GM19351 (cell line): ENCODE results near the gene SGK1.
A peak's percentile ranks its signal among the peaks of the same experiment; 100 is the strongest.

Source experiments
- ATAC-seq: cut with Tn5 transposase; IDR thresholded peaks from one replicate; pipeline ENCODE4 v1.9.1; 2021; ENCODE audit warnings: mild to moderate bottlenecking, moderate library complexity; ENCODE audit not compliant: unreplicated experiment

The SGK1 gene

DNA sequence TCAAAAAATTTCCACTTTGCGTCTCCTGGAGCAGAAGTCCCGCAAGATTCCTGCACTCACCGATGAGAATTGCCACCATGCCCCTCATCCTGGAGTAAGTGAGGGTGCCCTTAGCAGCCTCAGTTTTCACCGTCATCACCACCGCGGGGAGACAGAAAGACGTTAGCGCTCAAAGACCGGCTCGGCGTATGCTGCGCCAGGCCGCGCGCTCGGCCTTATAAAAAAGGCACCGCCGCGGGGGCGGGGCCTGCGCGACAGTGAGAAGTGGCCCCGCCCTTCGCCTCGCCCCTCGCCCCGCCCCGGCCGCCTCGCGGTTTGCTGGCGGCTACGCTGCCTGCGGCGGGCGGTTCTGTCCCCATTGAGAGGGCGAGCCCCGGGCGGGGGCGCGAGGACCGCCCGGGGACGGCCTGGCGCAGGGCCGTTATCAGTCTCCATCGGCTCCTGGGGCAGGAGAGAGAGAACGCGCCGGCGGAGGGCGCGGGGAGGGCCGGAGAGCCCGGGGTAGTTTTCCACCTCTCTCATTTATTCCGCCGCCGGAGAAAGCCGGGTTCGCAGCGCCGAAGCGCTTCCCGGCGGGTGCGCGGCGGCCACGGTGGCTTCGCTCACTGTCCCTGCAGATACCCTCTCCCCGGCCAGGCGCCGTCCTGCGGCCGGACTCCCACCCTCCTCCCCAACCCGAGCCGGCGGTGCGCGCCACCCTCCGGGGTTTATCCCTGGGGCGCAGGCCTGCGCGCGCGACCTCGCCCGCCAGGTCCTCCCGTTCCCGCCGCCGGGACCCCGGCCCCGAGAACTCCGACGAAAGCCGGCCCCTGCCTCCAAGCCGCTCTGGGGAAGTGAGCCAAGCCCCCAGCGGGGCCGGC is 143.0 kb downstream of the SGK1 start:
- peak; percentile 70 for ATAC-seq

- peak; percentile 9 for ATAC-seq
Measured at GRCh38 chr6:134173936-134174671, 143.8 kb downstream of the SGK1 start.

DNA sequence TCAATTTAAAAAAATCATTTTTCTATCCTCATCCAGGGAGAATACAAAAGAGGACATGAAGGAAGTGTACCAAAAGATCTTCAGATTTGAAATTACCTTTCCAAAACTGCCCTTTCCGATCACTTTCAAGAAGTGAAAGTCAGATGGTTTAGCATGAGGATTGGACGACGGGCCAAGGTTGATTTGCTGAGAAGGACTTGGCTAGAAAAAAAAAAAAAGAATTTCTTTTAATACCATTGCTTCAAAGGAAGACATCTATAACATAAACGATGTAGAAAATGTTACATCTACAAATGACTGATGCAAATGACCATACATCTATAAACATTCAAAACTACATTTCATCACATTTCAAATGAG is 144.6 kb downstream of the SGK1 start:
- no peak for ATAC-seq

DNA sequence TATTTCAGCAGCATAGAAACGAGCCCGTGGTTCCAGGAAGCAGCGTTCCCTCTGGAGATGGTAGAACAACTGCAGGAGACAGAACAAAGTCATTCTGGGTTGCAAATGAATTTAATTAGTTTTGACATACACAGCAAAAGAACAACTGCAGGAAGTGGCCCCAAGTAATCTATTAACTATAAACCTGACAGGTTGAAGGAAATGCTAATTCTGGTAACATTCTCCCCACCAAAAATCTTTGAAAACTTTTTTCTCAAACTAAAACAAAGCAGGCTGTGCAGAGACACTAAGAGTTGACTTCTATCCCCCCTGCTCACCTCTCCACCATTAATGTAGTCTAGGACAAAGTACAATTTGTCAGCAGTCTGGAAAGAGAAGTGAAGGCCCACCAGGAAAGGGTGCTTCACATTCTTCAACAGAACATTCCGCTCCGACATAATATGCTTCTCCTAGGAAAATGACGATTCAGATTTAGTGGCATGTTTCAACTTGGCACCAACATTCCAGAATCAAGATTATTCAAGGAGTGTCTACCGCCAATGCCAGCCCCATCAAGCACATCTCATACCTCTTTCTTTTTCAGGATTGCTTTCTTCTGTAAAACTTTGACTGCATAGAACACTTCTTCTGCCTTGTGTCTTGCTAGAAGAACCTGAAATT is 145.1 kb downstream of the SGK1 start:
- no peak for ATAC-seq

GRCh38 chr6:134172020-134172705 is 145.7 kb downstream of the SGK1 start:
- ATAC-seq, result no peak

GRCh38 chr6:134171517-134171916 is 146.4 kb downstream of the SGK1 start:
- no peak for ATAC-seq

GRCh38 chr6:134170844-134171243 is 147.1 kb downstream of the SGK1 start:
- no peak for ATAC-seq

DNA sequence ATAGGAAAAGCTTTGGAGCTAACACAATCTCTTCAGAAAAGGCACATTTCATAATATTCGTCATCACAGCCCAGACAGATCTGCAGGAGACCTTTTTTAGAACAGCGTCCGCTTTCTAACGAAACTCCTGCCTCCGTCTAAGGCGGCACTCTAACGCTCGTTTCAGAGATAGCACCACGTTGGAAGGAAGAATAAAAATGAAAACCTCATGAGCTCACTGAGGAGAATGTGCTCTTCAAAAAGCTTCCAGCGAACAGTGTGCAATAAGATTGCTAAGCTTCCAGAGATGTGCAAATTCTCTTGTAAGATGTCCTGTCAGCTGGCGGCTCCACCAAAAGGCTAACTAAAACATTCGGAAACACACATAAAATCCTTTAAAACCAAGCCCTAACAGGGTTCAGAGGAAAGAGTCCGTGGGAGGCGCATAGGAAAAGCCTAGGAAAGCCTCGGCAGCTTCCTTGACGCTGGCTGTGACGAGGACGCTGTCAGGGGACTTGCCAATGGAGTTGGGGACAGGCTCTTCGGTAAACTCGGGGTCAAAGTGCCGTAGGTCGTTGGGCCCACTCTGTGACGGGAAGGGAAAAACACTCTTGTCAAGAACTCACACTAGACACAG is 147.9 kb downstream of the SGK1 start:
- no peak for ATAC-seq

DNA sequence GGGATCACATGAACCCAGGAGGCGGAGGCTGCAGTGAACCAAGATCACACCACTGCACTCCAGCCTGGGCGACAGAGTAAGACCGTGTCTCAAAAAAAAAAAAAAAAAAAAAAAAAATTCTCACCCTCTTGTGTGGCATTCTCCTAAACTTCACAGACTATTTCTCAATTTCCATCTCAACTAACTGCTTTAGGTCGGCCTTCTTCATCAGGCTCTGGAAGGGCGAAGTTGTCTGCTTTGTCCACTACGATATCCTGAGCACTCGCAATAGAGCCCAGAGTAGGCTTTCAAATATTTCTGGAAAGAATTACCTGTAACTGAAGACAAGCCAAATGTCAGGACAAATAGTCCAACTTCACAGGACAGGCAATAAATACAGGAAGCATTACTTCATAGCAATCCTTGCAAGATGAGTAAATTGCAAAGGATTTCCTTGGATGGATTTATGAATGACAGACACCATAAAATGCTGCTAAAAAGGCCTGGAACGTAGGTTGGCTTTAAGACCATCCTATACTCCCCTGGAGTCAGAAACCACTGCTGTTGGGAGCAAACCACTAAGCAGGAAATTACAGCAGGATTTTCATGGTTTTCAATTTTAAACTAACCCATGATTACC is 149.2 kb downstream of the SGK1 start:
- no peak for ATAC-seq

DNA sequence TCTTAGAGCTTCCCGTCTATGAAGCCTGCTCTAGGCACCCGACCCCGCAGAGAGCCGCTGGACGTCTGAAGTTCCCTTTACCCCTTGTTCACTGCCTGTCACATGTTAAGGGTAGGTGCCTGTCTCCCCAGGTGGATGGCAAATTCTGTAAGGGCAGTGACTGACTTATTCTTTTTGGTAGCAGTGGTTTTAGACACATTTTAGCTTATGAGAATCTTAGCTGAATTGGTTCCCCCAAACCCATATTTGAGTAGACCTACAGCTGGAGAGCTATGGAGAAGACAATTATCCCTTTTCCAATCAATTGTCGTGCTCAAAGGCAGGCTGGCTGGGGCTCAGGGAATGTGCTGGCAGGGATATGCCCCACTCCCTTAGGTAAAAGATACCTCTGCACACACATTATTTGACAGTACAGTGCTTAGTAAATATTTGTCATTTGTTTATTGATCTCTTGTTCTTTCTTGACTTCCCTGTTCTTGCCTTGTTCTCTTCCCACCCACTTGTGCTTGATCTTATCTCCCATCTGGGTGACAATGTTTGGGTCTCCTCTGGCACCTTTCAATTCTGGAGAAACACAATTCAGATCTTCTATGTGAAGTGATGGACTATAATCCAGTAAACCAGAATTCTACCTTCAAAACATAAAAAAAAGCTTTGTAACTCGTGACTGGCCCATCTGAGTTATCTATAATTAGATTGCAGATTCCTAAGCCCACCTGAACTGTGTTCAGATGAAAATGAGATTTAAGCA is 151.2 kb downstream of the SGK1 start:
- no peak for ATAC-seq

- no peak for ATAC-seq
Measured at GRCh38 chr6:134165561-134166201, 152.2 kb downstream of the SGK1 start.

GRCh38 chr6:134164300-134164699 is 153.6 kb downstream of the SGK1 start:
- ATAC-seq, result no peak

GRCh38 chr6:134162932-134163331 is 155.0 kb downstream of the SGK1 start:
- ATAC-seq, result no peak

DNA sequence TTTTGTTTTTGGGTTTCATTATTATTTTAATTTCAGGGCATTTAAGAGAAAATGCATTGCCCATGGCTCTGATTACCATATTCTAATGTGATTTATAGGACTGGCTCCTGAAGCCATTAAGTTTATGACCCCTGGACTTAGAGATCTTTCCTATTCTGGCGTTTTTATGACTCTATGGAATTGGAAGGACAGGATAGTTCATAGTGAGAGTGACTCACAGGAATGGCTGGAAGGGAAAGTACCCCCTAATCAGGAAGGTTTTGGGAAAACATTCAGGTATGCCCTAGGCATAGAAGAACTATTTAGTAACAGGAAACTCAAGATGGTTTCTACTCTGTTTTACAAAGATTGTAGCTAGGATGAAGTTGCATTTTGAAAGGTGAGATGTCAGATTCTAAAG is 156.9 kb downstream of the SGK1 start:
- ATAC-seq, result no peak

GRCh38 chr6:134152767-134153485 is 165.0 kb downstream of the SGK1 start:
- no peak for ATAC-seq

DNA sequence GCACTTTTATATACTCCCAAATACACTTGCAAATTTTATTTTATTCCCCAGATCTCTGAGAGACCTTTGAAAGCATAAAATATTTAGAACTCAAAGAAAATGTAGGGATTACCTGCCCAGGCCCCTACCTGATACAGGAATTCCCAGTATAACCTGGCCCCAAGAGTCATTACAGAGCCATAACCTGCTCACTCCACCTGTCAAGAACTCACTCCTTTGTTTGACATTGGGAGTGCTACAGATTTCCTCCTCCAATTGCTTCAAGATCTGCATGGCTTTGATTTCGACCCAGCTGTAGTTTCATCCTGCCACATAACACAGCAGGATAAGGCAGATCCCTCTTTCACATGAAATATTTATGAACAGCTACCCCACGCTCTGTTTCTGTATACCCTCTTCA is 169.3 kb downstream of the SGK1 start:
- no peak for ATAC-seq

- no peak for ATAC-seq
Measured at GRCh38 chr6:134147034-134147533, 170.8 kb downstream of the SGK1 start.
